D721Med (cell line): ENCODE data around the gene FCRL3.

Experiments used
- DNase-seq: peaks from one replicate; pipeline ENCODE4 v3.0.0; 2011; ENCODE audit warnings: low spot score; ENCODE audit not compliant: insufficient read length
- FAIRE-seq: peaks from 2 replicates; lab custom pipeline; 2011; peaks lifted over from hg19 to GRCh38; lab: Jason Lieb, UNC
- TF ChIP-seq, protein P1 (sequence below): IDR thresholded peaks from 2 replicates; pipeline ENCODE4 v1.5.1; 2012; ENCODE audit warnings: mild to moderate bottlenecking, control low read depth; ENCODE audit not compliant: insufficient read depth; ENCODE audit errors: missing control alignments

FCRL3 gene

DNA sequence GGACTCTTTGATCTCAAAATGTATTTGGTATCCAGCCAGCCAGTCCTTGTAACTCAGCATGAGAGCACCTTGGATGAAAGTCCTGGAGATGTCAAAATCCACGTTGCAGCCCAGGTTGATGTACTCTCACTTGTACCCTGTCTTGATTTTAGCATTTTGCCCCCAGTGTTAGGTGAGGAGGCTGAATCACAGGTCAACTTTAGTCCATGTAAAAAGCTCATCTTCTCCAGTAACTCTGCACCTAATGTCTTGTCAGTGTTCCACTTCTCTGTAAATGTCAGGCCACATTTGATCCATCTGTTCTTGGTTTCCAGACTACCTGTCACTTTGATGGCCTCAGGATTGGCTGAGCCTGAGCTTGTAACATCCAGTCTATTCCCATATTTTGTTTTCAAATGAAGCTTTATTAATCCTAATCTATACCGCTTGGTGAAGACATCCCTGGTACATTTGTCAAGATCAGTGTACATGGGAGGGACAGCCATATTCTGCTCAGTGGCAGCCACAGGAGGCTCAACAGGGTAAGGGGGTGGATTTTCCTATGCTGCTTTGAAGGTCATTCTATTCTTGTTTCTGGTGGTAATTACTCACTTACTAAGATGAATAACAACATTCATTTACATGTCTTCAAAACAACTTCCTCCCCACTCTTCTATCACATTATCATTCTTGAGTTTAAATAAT, 24.1 kb upstream of the FCRL3 start:
- TF ChIP-seq, protein P1, sequence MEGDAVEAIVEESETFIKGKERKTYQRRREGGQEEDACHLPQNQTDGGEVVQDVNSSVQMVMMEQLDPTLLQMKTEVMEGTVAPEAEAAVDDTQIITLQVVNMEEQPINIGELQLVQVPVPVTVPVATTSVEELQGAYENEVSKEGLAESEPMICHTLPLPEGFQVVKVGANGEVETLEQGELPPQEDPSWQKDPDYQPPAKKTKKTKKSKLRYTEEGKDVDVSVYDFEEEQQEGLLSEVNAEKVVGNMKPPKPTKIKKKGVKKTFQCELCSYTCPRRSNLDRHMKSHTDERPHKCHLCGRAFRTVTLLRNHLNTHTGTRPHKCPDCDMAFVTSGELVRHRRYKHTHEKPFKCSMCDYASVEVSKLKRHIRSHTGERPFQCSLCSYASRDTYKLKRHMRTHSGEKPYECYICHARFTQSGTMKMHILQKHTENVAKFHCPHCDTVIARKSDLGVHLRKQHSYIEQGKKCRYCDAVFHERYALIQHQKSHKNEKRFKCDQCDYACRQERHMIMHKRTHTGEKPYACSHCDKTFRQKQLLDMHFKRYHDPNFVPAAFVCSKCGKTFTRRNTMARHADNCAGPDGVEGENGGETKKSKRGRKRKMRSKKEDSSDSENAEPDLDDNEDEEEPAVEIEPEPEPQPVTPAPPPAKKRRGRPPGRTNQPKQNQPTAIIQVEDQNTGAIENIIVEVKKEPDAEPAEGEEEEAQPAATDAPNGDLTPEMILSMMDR, result no peak
- FAIRE-seq (no peak), DNase-seq (no peak)

DNA sequence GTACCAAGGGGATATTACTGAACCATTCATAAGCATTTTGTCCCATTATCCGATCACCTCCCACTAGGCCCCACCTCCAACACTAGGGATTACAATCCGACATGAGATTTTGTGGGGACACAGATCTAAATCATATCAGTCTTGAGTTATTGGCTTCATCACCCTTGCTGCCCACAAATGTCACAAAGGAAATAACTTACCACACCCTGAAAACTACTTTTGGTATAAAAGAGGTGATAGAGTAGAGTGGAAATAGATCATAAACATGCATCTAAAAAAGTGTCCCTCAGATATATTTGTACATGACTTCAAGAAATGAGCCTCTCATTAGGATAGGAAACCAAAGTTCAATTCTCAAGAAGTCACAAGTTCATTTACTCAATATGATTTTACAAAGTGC, 22.6 kb upstream of the FCRL3 start:
- FAIRE-seq (no peak), DNase-seq (no peak)
- TF ChIP-seq, protein P1, result no peak

DNA sequence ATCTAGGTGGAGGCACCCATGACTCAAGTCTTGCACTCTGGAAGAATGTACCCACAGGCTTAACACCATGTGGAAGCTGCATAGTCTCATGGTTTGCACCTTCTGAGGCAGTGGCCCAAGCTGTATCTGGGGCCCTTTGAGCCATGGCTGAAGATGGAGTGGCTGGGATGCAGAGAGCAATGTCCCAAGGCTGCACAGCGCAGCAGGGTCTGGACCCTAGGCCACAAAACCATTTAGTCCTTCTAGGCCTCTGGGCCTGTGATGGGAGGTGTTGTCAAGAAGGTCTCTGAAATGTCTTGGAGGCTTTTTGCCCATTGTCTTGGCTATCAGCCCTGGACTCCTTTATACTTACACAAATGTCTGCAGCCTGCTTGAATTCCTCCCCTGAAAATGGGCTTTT, 21.4 kb upstream of the FCRL3 start:
- no peak for FAIRE-seq
- TF ChIP-seq, protein P1, result no peak
- no peak for DNase-seq

DNA sequence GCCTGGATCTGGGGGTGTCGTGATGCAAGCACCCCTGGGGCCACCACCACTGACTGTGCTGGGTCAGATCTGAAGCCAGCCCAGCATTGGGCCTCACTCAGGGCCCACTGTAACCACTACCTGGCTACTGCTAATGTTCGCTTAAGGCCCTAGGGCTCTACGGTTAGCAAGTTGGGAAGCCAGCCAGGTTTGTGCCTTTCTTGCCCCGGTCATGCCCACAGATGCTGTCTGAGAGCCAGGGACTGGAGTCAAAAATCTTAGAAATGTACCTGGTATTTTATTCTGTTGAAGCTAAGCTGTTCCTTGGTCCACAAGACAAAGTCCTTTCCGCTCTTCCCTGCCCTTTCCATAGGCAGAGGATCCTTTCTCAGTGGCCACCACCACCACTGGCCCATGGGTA, 15.2 kb upstream of the FCRL3 start:
- FAIRE-seq (no peak), DNase-seq (no peak)
- TF ChIP-seq, protein P1, result no peak

DNA sequence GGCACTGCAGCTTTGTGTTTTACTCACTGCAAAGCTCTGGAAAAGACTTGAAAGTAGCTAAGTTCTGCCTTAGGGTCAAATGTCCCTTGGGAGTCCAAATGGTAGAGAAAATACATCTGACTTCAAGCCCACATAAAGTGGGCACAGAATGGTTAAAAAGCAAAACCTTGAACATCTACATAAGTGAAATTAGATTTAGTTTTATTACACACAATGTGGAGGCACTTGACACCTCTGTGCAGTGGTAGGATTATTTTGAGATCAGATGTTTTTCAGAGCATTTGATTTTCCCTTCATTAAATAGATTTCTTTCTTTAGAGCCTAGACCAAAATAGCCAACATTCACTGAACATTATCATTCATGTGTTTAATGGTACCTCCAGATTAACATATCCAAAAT, 11.2 kb upstream of the FCRL3 start:
- TF ChIP-seq, protein P1, result no peak
- FAIRE-seq (no peak), DNase-seq (no peak)

DNA sequence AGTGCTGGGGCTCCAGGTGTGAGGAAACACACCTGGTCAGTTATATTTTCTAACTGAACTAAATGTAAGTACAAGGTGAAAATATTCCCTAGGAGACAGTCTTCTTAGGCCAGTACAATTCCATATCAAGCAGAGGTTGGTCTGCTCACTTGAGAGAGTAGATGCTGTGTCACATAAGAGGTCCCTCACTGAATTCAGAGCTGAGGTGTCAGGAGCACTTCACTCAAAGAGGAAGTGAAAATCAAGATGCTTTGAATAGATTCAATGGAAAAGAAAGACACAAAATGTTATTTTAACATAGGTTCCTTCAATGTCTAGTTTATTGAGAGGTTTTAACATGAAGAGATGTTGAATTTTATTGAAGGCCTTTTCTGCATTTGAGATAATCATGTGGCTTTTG, 4.3 kb upstream of the FCRL3 start:
- FAIRE-seq (no peak), DNase-seq (no peak)
- TF ChIP-seq, protein P1, result no peak

DNA sequence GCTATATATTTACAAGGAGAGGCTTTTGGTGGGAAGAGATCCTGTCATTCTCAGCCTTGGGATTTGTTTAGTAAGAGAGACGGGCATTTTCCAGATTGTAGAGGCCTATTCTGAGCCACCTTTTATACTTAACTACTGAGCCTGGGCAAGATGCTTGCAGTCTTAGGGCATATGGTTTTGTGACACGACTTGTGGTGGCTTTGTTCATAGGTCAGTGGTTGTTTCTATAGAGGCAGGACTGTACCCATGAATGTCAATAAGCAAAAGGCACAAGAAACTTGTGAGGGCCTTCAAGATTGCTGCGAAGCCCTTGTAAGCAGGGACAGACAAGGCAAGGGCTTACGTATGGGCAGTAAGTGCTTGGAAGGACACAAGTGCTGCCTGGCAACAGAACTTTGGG, 3.4 kb upstream of the FCRL3 start:
- no peak for FAIRE-seq
- TF ChIP-seq, protein P1, result no peak
- no peak for DNase-seq
